Neutrophil (primary cell): ENCODE data around the gene COL6A6.
"Not testable (repeated sequence)": the region's sequence is repeated elsewhere in the genome, so short reads cannot be mapped to it uniquely, and the experiment has no call there.

ENCODE experiments used
- H3K27ac ChIP-seq: fragments of 200-600 bp; sonication (generic); 2 replicates; pipeline ENCODE4 v1.5.1; 2016; ENCODE audit warnings: mild to moderate bottlenecking, moderate library complexity
- H3K27me3 ChIP-seq: fragments of 200-600 bp; sonication (generic); 2 replicates; pipeline ENCODE4 v1.6.0; 2016; ENCODE audit warnings: mild to moderate bottlenecking
- H3K36me3 ChIP-seq: fragments of 200-600 bp; sonication (generic); 2 replicates; pipeline ENCODE4 v1.5.1; 2017
- H3K4me1 ChIP-seq, 2 experiments: fragments of 200-600 bp in 1 of 2; sonication (generic) in 1 of 2; 1 replicate in 1 of 2; 2 replicates in 1 of 2; pipeline versions ENCODE4 v1.5.1 to v1.6.1; 2013 to 2016; ENCODE audit warnings: low read depth in 1 of 2, low read length in 1 of 2, mild to moderate bottlenecking in 1 of 2, moderate library complexity in 1 of 2; ENCODE audit not compliant: control insufficient read depth in 1 of 2, insufficient read depth in 1 of 2
- H3K4me3 ChIP-seq, 2 experiments: fragments of 200-600 bp in 1 of 2; sonication (generic) in 1 of 2; 1 replicate in 1 of 2; 2 replicates in 1 of 2; pipeline ENCODE4 v1.5.1; 2013 to 2016; ENCODE audit warnings: low read depth in 1 of 2, low read length in 1 of 2, mild to moderate bottlenecking in 1 of 2, moderate library complexity in 1 of 2
- H3K9me3 ChIP-seq: fragments of 200-600 bp; sonication (generic); 2 replicates; pipeline ENCODE4 v1.5.1; 2016
- TF ChIP-seq, protein P1 (sequence below): fragments of 200-600 bp; sonication (generic); IDR thresholded peaks from 2 replicates; pipeline ENCODE4 v1.5.1; 2016; ENCODE audit warnings: antibody characterized with exemption

COL6A6 gene

DNA sequence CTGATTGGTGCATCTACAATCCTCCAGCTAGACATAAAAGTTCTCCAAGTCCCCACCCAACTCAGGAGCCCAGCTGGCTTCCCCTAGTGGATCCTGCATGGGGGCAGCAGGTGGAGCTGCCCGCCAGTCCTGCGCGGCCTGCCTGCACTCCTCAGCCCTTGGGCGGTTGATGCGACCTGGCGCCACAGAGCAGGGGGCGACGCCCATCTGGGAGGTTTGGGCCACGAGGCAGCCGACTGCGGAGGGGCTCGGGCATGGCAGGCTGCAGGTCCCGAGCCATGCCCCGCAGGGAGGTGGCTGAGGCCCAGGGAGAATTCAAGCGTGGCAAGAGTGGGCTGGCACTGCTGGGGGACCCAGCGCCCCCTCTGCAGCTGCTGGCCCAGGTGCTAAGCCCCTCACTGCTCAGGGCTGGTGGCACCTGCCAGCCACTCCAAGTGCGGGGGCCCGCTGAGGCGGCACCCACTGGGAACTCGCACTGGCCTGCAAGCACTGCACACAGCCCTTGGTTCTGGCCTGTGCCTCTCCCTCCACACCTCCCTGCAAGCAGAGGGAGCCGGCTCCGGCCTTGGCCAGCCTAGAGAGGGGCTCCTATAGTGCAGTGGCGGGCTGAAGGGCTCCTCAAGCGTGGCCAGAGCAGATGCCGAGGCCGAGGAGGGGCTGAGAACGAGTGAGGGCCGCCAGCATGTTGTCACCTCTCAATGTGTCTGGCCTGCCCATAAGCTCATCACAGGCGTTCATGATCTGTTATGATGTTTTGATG lies 30.1 kb downstream of the COL6A6 start:
- no peaks in the 10 kb centered on the region for H3K9me3 ChIP-seq
- TF ChIP-seq, protein P1, sequence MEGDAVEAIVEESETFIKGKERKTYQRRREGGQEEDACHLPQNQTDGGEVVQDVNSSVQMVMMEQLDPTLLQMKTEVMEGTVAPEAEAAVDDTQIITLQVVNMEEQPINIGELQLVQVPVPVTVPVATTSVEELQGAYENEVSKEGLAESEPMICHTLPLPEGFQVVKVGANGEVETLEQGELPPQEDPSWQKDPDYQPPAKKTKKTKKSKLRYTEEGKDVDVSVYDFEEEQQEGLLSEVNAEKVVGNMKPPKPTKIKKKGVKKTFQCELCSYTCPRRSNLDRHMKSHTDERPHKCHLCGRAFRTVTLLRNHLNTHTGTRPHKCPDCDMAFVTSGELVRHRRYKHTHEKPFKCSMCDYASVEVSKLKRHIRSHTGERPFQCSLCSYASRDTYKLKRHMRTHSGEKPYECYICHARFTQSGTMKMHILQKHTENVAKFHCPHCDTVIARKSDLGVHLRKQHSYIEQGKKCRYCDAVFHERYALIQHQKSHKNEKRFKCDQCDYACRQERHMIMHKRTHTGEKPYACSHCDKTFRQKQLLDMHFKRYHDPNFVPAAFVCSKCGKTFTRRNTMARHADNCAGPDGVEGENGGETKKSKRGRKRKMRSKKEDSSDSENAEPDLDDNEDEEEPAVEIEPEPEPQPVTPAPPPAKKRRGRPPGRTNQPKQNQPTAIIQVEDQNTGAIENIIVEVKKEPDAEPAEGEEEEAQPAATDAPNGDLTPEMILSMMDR = no peak
- no peak overlapping the region for H3K27ac ChIP-seq
- H3K27me3 ChIP-seq = no peaks in the 10 kb centered on the region
- H3K4me1 ChIP-seq = peaks cover 0 to 3% of the 10 kb centered on the region in 2 experiments
- H3K36me3 ChIP-seq = no peaks in the 10 kb centered on the region
- H3K4me3 ChIP-seq = no peak overlapping the region

DNA sequence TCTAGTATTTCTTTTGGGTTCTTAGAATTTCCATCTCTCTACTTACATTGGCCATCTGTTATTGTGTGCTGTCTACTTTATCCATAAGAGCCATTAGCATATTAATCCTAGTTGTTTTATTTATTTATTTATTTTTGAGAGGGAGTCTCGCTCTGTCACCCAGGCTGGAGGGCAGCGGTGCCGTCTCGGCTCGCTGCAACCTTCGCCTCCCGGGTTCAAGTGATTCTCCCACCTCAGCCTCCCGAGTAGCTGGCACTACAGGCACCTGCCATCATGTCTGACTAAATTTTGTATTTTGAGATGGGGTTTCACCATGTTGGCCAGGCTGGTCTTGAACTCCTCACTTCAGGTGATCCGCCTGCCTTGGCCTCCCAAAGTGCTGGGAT lies 30.7 kb downstream of the COL6A6 start:
- H3K9me3 ChIP-seq, H3K4me1 ChIP-seq, H3K27me3 ChIP-seq, H3K27ac ChIP-seq, H3K36me3 ChIP-seq, H3K4me3 ChIP-seq: not testable (repeated sequence)

DNA sequence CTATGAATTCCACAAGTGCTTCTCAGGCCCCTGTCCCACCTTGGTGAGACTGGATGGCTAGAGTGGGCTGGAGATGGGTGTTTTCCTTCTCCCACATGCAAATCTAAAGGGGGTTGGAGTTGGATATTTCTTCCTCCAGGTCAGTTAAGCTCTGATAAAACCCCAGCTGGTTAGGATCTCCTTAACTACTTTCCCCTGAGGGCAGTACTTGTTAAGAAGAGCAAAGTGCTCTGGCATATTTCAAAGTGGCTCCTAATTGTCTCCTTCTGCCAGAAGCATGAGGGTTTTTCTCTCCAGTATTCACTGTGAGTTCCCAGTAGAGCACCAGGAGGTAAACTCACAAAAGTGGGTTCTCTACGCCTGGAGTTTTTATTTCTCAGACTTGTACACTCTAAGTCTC lies 31.4 kb downstream of the COL6A6 start:
- Histone ChIP-seq H3K4me1 (peaks cover 0 to 3% of the 10 kb centered on the region in 2 experiments), H3K36me3 (no peaks in the 10 kb centered on the region), H3K27me3 (no peaks in the 10 kb centered on the region), H3K4me3 (no peak overlapping the region), H3K9me3 (peaks cover 3% of the 10 kb centered on the region), H3K27ac (no peak overlapping the region)
- TF ChIP-seq, protein P1 = no peak

DNA sequence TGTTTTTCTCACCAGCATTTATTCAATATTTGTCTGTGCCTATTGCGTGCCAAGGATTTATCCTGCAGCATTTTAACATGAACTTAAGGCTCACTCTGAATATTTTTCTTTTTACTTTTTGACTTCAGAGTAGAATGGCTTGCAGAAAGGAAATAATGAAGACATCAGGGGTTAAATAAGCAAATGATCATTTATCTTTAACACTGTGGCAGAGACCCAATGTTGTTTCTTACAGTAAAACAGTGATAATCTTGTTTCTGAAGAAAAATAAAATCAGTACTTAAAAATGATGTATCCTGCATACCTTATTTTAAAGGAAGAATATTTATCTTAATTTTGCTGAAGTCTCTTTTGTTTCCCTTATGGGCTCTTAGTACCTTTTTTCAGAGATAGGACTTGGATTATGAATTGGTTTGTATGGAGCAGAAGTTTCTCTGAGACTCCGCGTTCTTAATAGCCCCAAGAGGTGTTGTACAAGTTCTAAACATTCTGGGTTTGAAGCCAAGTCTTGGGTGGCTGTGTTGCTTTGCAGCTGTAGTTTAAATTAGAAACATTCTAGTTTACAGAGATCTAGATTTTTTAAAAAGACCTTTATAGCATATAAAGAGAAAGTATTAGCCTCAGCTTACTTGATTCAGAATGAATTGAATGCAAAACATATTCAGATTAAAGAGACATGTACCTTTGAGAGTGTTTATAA lies 40.5 kb downstream of the COL6A6 start:
- H3K4me1 ChIP-seq = no peaks in the 10 kb centered on the region
- TF ChIP-seq, protein P1 = no peak
- no peaks in the 10 kb centered on the region for H3K36me3 ChIP-seq
- H3K27me3 ChIP-seq = no peaks in the 10 kb centered on the region
- H3K9me3 ChIP-seq = peaks cover under 1% of the 10 kb centered on the region
- H3K27ac ChIP-seq = no peak overlapping the region
- H3K4me3 ChIP-seq = no peak overlapping the region

DNA sequence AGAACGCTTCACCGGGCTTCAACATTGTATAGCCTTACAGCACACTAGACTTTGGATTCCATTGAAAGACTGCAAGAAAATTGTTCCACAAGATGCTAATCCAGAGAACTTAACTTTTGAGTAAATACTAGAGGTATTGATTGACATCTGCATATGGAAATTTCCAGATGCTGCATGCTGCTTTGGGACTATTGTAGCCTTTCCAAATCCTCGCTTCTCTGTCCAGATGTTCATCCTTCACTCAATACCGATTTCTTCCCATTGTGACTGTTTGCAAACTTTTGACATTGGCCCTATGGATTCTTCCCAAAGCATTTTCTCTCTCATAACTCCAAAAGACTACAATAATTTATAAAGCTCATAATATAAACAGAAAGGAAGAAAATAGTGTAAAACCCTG lies 41.4 kb downstream of the COL6A6 start:
- Histone ChIP-seq H3K27me3 (no peaks in the 10 kb centered on the region), H3K4me3 (no peak overlapping the region), H3K4me1 (no peaks in the 10 kb centered on the region), H3K36me3 (no peaks in the 10 kb centered on the region), H3K27ac (no peak overlapping the region), H3K9me3 (no peaks in the 10 kb centered on the region)
- TF ChIP-seq, protein P1 = no peak

DNA sequence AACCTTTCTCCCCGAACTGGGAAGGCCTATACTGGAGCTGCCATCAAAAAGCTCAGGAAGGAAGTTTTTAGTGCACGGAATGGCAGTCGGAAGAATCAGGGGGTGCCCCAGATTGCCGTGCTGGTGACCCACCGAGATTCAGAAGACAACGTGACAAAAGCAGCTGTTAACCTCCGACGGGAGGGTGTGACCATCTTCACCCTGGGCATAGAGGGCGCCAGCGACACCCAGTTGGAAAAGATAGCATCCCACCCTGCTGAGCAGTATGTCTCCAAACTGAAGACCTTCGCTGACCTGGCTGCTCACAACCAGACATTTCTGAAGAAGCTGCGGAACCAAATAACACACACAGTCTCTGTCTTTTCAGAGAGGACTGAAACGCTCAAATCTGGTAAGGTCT lies 48.2 kb downstream of the COL6A6 start:
- Histone ChIP-seq H3K4me3 (no peak overlapping the region), H3K36me3 (no peaks in the 10 kb centered on the region), H3K4me1 (no peaks in the 10 kb centered on the region), H3K9me3 (no peaks in the 10 kb centered on the region), H3K27ac (no peak overlapping the region), H3K27me3 (no peaks in the 10 kb centered on the region)
- TF ChIP-seq, protein P1 = no peak
